ENCODE measurements around the gene EEF1AKMT2.
"Not testable (repeated sequence)": the region's sequence is repeated elsewhere in the genome, so short reads cannot be mapped to it uniquely, and the experiment has no call there.

Gene EEF1AKMT2

DNA sequence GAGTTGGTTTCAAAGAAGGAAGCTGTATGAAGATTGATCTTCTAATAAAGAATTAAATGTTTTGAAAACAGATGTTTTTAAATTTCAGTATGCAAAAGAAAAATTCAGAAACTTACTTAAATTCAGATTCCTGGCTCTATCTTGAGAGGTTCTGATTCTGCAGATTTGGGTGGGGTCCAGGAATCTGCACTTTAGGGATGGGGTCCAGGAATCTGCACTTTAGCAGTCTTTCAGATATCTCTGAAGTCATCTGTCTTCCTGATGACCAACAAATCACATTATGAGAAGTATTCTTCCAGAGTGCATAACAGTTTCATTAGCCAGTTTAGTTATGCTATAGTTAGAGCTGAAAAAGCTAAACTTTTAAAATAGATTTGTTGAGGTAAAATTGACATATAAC is 34.0 kb upstream of the EEF1AKMT2 start:
- ATAC-seq, result no peak
- TF ChIP-seq ZNF70 (CRISPR knock-in tag; IDR thresholded peaks at IDR 0.05) (no peak), ISL1 (CRISPR knock-in tag; IDR thresholded peaks at IDR 0.05) (peak; percentile 64)

DNA sequence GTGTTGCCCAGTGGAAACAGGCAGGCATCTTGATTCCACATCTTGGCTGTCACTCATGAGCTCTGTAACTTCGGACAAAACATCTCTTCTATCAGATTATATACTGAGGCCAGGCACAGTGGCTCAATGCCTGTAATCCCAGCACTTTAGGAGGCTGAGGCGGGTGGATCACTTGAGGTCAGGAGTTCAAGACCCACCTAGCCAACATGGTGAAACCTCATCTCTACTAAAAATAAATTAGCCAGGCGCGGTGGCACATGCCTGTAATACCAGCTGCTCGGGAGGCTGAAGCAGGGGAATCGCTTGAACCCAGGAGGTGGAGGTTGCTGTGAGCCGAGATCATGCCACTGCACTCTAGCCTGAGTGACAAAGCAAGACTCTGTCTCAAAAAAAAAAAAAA is 33.2 kb upstream of the EEF1AKMT2 start:
- ATAC-seq, result not testable (repeated sequence)

GRCh38 chr10:124824507-124824906 is 32.8 kb upstream of the EEF1AKMT2 start:
- no peak for TF ChIP-seq GLIS3 (CRISPR knock-in tag; IDR thresholded peaks at IDR 0.05)
- TF ChIP-seq ZNF8 (CRISPR knock-in tag; IDR thresholded peaks at IDR 0.05), result no peak
- TF ChIP-seq, protein P1, sequence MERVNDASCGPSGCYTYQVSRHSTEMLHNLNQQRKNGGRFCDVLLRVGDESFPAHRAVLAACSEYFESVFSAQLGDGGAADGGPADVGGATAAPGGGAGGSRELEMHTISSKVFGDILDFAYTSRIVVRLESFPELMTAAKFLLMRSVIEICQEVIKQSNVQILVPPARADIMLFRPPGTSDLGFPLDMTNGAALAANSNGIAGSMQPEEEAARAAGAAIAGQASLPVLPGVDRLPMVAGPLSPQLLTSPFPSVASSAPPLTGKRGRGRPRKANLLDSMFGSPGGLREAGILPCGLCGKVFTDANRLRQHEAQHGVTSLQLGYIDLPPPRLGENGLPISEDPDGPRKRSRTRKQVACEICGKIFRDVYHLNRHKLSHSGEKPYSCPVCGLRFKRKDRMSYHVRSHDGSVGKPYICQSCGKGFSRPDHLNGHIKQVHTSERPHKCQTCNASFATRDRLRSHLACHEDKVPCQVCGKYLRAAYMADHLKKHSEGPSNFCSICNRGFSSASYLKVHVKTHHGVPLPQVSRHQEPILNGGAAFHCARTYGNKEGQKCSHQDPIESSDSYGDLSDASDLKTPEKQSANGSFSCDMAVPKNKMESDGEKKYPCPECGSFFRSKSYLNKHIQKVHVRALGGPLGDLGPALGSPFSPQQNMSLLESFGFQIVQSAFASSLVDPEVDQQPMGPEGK (CRISPR knock-in tag; IDR thresholded peaks at IDR 0.05; ENCODE audit: borderline replicate concordance), result no peak
- no peak for ATAC-seq

DNA sequence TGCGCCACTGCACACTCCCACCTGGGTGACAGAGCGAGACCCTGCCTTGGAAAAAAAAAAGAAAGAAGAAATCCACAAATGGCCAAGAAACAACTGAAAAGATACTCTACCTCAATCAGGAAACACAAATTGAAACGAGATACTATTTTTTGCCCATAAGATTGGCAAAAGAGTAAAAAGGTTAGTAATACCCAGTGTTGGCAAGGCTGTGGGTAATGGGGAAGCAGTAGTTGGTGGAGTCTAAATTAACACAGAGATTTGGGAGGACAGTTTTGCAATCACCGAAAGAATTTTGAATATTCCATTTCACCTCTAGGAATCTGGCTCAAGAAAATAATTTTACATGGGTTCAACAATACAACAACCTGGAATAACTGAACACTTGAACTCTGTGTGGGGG is 29.8 kb upstream of the EEF1AKMT2 start:
- ATAC-seq, result no peak
- no peak for TF ChIP-seq PPARA (CRISPR knock-in tag; IDR thresholded peaks at IDR 0.05; ENCODE audit: borderline replicate concordance)
- TF ChIP-seq CSDC2 (CRISPR knock-in tag; IDR thresholded peaks at IDR 0.05), result no peak
- no peak for TF ChIP-seq TOX (CRISPR knock-in tag; IDR thresholded peaks at IDR 0.05; ENCODE audit: borderline replicate concordance)
- TF ChIP-seq ZNF70 (CRISPR knock-in tag; IDR thresholded peaks at IDR 0.05), result no peak
- no peak for TF ChIP-seq CSRNP3 (CRISPR knock-in tag; IDR thresholded peaks at IDR 0.05)
- no peak for TF ChIP-seq ZC3H10 (CRISPR knock-in tag; IDR thresholded peaks at IDR 0.05)
- no peak for TF ChIP-seq ESRRG (CRISPR knock-in tag; IDR thresholded peaks at IDR 0.05)
- TF ChIP-seq, protein P2, sequence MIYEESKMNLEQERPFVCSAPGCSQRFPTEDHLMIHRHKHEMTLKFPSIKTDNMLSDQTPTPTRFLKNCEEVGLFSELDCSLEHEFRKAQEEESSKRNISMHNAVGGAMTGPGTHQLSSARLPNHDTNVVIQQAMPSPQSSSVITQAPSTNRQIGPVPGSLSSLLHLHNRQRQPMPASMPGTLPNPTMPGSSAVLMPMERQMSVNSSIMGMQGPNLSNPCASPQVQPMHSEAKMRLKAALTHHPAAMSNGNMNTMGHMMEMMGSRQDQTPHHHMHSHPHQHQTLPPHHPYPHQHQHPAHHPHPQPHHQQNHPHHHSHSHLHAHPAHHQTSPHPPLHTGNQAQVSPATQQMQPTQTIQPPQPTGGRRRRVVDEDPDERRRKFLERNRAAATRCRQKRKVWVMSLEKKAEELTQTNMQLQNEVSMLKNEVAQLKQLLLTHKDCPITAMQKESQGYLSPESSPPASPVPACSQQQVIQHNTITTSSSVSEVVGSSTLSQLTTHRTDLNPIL (CRISPR knock-in tag; IDR thresholded peaks at IDR 0.05; ENCODE audit: low read depth), result no peak
- no peak for TF ChIP-seq ARNTL (CRISPR knock-in tag; IDR thresholded peaks at IDR 0.05; ENCODE audit: borderline replicate concordance, low read depth)
- TF ChIP-seq RARB (CRISPR knock-in tag; IDR thresholded peaks at IDR 0.05), result no peak

- no peak for ATAC-seq
- TF ChIP-seq ZNF565 (CRISPR knock-in tag; conservative IDR thresholded peaks at IDR 0.05; ENCODE audit: low read depth) (no peak), ZFP30 (CRISPR knock-in tag; IDR thresholded peaks at IDR 0.05) (no peak), ISL1 (CRISPR knock-in tag; IDR thresholded peaks at IDR 0.05) (no peak), GLIS3 (CRISPR knock-in tag; IDR thresholded peaks at IDR 0.05) (no peak), ZC3H10 (CRISPR knock-in tag; IDR thresholded peaks at IDR 0.05) (no peak), SNAI2 (CRISPR knock-in tag; IDR thresholded peaks at IDR 0.05) (no peak), ZNF8 (CRISPR knock-in tag; IDR thresholded peaks at IDR 0.05) (no peak), BACH2 (CRISPR knock-in tag; IDR thresholded peaks at IDR 0.05; ENCODE audit: borderline replicate concordance) (no peak), RARB (CRISPR knock-in tag; IDR thresholded peaks at IDR 0.05) (no peak), ARNTL (CRISPR knock-in tag; IDR thresholded peaks at IDR 0.05; ENCODE audit: borderline replicate concordance, low read depth) (no peak), TCF4 (CRISPR knock-in tag; IDR thresholded peaks at IDR 0.05; ENCODE audit: borderline replicate concordance) (no peak), TOX (CRISPR knock-in tag; IDR thresholded peaks at IDR 0.05; ENCODE audit: borderline replicate concordance) (no peak), ZNF70 (CRISPR knock-in tag; IDR thresholded peaks at IDR 0.05) (no peak), CSDC2 (CRISPR knock-in tag; IDR thresholded peaks at IDR 0.05) (no peak), TSHZ2 (CRISPR knock-in tag; IDR thresholded peaks at IDR 0.05) (no peak), OSR1 (CRISPR knock-in tag; IDR thresholded peaks at IDR 0.05) (no peak), PPARA (CRISPR knock-in tag; IDR thresholded peaks at IDR 0.05; ENCODE audit: borderline replicate concordance) (no peak)
- TF ChIP-seq, protein P1 (CRISPR knock-in tag; IDR thresholded peaks at IDR 0.05; ENCODE audit: borderline replicate concordance), result no peak
- TF ChIP-seq, protein P2 (CRISPR knock-in tag; IDR thresholded peaks at IDR 0.05; ENCODE audit: low read depth), result no peak
These were observed 28.4 kb upstream of the EEF1AKMT2 start for GRCh38 chr10:124820121-124820520.

Measured in SK-N-SH treated with all-trans-retinoic acid at 6 μM for 48 hours (cell line).